Ishikawa (cell line): Measurements from ENCODE around the gene ZMYND8.

Experiments
- CEBPB ChIP-seq: IDR thresholded peaks from 2 replicates; pipeline ENCODE4 v1.6.1; 2012
- CREB1 ChIP-seq: IDR thresholded peaks from 2 replicates; pipeline ENCODE4 v1.6.1; 2012; ENCODE audit warnings: low read depth
- EGR1 ChIP-seq: IDR thresholded peaks from 2 replicates; pipeline ENCODE4 v1.6.1; 2012
- EP300 ChIP-seq: IDR thresholded peaks from 2 replicates; pipeline ENCODE4 v1.6.1; 2012; ENCODE audit warnings: borderline replicate concordance
- MAX ChIP-seq: IDR thresholded peaks from 2 replicates; pipeline ENCODE4 v1.6.1; 2012
- TCF12 ChIP-seq: IDR thresholded peaks from 2 replicates; pipeline ENCODE4 v1.6.1; 2012; ENCODE audit warnings: low read depth

GRCh38 chr20:47373206-47373733 lies 16.8 kb upstream of the ZMYND8 start:
- TF ChIP-seq CEBPB: no peak
- TF ChIP-seq TCF12: no peak
- no peak for TF ChIP-seq EP300
- no peak for TF ChIP-seq CREB1
- TF ChIP-seq MAX: no peak
- no peak for TF ChIP-seq EGR1
